ENCODE data around the gene ADAMTS9.

Gene ADAMTS9

GRCh38 chr3:64726414-64727090, 38.8 kb upstream of the ADAMTS9 start:
- in situ Hi-C loops (cut with HindIII; ENCODE audit: low sequenced_read_pairs), result no loop called here
- TF ChIP-seq, protein P1, sequence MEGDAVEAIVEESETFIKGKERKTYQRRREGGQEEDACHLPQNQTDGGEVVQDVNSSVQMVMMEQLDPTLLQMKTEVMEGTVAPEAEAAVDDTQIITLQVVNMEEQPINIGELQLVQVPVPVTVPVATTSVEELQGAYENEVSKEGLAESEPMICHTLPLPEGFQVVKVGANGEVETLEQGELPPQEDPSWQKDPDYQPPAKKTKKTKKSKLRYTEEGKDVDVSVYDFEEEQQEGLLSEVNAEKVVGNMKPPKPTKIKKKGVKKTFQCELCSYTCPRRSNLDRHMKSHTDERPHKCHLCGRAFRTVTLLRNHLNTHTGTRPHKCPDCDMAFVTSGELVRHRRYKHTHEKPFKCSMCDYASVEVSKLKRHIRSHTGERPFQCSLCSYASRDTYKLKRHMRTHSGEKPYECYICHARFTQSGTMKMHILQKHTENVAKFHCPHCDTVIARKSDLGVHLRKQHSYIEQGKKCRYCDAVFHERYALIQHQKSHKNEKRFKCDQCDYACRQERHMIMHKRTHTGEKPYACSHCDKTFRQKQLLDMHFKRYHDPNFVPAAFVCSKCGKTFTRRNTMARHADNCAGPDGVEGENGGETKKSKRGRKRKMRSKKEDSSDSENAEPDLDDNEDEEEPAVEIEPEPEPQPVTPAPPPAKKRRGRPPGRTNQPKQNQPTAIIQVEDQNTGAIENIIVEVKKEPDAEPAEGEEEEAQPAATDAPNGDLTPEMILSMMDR (IDR thresholded peaks at IDR 0.05; ENCODE audit: low read depth, low read length), result no peak
- DNase-seq (ENCODE audit: low read depth, low spot score), result no peak
- no peak overlapping the region for H3K4me3 ChIP-seq (ENCODE audit: low read depth, low read length)

- DNase-seq (ENCODE audit: low read depth, low spot score), result no peak
- H3K4me3 ChIP-seq (ENCODE audit: low read depth, low read length), result no peak overlapping the region
- TF ChIP-seq, protein P1 (IDR thresholded peaks at IDR 0.05; ENCODE audit: low read depth, low read length), result no peak
- in situ Hi-C loops (cut with HindIII; ENCODE audit: low sequenced_read_pairs), result no loop called here
Observed at GRCh38 chr3:64718976-64719375, 31.2 kb upstream of the ADAMTS9 start.

DNA sequence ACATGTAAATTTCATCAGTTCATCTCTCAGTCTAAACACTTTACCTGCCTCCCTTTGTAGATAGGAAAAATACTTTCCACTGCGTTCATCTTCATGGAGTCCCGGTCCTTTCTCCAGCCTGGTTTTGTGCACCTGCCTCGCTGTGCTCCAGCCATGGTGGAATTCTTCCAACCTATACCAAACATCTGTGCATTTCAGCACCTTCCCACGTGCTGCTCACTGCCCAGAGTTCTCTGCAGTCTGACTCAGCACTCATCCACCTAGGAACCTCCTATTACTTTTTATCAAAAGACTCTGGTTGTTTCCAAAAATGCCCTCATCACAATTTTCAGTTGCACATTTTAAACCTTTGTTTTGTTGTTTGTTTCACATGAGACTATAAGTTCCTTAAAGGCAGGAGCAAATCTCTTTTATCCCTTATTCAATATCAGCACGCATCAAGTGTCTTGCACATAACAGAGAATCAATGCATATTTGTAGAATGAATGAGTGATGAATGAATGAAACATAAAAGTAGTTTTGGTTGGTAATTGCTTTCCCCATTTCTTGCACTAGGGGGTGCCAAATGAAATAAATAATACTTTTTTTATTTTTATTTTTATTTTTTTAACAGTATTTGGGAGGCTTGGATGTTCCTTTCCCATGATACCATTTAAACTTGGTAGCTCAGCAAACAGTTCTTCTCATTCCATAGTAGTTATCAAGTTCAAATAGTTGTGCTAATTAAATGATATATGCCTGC, 30.2 kb upstream of the ADAMTS9 start:
- in situ Hi-C loops (cut with HindIII; ENCODE audit: low sequenced_read_pairs), result no loop called here
- TF ChIP-seq, protein P1 (IDR thresholded peaks at IDR 0.05; ENCODE audit: low read depth, low read length), result peak; percentile 43
- no peak overlapping the region for H3K4me3 ChIP-seq (ENCODE audit: low read depth, low read length)
- DNase-seq (ENCODE audit: low read depth, low spot score), result no peak

- in situ Hi-C loops (cut with HindIII; ENCODE audit: low sequenced_read_pairs), result no loop called here
- TF ChIP-seq, protein P1 (IDR thresholded peaks at IDR 0.05; ENCODE audit: low read depth, low read length), result no peak
- no peak overlapping the region for H3K4me3 ChIP-seq (ENCODE audit: low read depth, low read length)
- DNase-seq (ENCODE audit: low read depth, low spot score), result no peak
Observed at GRCh38 chr3:64717411-64717810, 29.6 kb upstream of the ADAMTS9 start.

DNA sequence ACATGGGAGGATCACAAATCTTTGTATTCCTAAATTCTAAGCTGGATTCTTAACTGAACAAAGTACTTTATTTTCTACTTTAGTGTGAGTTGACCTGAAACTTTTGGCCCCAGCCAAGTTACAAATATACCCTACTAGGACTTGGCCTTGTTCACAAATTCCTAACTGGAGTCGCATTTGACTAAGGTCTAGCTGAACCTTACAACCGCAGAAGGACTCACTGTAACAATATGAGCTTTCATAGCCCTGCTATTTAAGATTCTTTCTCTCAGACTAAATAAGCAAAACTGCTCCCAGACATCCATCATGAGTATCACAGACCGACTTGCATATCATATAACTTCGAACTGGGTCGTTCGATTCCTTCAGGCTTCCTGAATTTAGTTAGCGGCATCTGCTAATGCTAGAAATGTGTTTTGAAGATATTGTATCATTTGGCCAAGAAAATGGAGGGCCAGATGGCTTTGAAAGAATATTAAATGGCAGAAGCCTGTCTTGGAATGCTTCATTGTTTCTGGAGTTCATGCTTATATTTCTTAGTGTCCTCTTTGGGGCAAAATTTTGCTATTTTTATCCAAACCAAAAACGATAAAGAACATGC, 28.4 kb upstream of the ADAMTS9 start:
- in situ Hi-C loops (cut with HindIII; ENCODE audit: low sequenced_read_pairs), result no loop called here
- TF ChIP-seq, protein P1 (IDR thresholded peaks at IDR 0.05; ENCODE audit: low read depth, low read length), result no peak
- peak; percentile 22 for DNase-seq (ENCODE audit: low read depth, low spot score)
- no peak overlapping the region for H3K4me3 ChIP-seq (ENCODE audit: low read depth, low read length)

GRCh38 chr3:64715211-64715982, 27.6 kb upstream of the ADAMTS9 start:
- DNase-seq (ENCODE audit: low read depth, low spot score), result no peak
- TF ChIP-seq, protein P1 (IDR thresholded peaks at IDR 0.05; ENCODE audit: low read depth, low read length), result no peak
- H3K4me3 ChIP-seq (ENCODE audit: low read depth, low read length), result no peak overlapping the region
- in situ Hi-C loops (cut with HindIII; ENCODE audit: low sequenced_read_pairs), result no loop called here
